Peyer's patch (tissue), 4 donors: ENCODE data around the gene CAND2. TPM values are rescaled to one million over a fixed set of nuclear protein-coding genes. Genes with fewer than 3 reads are reported as not detected.

Experiments used
- DNase-seq, 3 donors: peaks; one replicate each; pipeline ENCODE4 v3.0.0-alpha.2; 2017 to 2019
- H3K27ac ChIP-seq, 4 donors: fragments of 200-600 bp; sonication (generic); one replicate each; pipeline ENCODE4 v1.5.1; 2016 to 2019
- H3K27me3 ChIP-seq, 2 donors: fragments of 200-600 bp; sonication (generic); one replicate each; pipeline ENCODE4 v1.5.1; 2019
- H3K36me3 ChIP-seq, 3 donors: fragments of 200-600 bp; sonication (generic); one replicate each; pipeline ENCODE4 v1.5.1; 2016 to 2019
- H3K4me1 ChIP-seq, 4 donors: fragments of 200-600 bp; sonication (generic); one replicate each; pipeline ENCODE4 v1.5.1; 2016 to 2019
- H3K4me3 ChIP-seq, 4 donors: fragments of 200-600 bp; sonication (generic); 1 replicate in 3 of 4; 2 replicates in 1 of 4; pipeline ENCODE4 v1.5.1; 2016 to 2019; ENCODE audit warnings: mild to moderate bottlenecking in 1 of 4
- H3K9me3 ChIP-seq, 4 donors: fragments of 200-600 bp; sonication (generic); one replicate each; pipeline ENCODE4 v1.5.1; 2016 to 2019; ENCODE audit warnings: mild to moderate bottlenecking in 1 of 4
- CTCF ChIP-seq, 6 experiments: fragments of 450-650 bp in 4 of 6; fragments of 200-600 bp in 2 of 6; sonication (generic) in 1 of 6; IDR thresholded peaks; one replicate each; pipeline ENCODE4 v1.5.1; 2017 to 2019; ENCODE audit warnings: antibody characterized with exemption in 6 of 6, mild to moderate bottlenecking in 3 of 6, moderate library complexity in 1 of 6
- POLR2A ChIP-seq, 2 donors: fragments of 450-650 bp; IDR thresholded peaks; one replicate each; pipeline ENCODE4 v1.5.1; 2017; ENCODE audit warnings: antibody characterized with exemption in 2 of 2, mild to moderate bottlenecking in 2 of 2, moderate library complexity in 2 of 2
- small RNA-seq, 2 donors: library from RNA; depleted of rRNA; stranded (forward); fragments of <200 nt; gene quantifications; one replicate each; pipeline ENCODE3, GENCODE V24; 2016
- total RNA-seq, 4 donors: library from RNA; depleted of rRNA; stranded (reverse); fragments of >200 nt; gene quantifications; one replicate each; pipeline ENCODE4 v1.1.0, GENCODE V29; 2016

CAND2 gene
- total RNA-seq, 4 donors from 2014 or later: 1.4 to 4.1 (median 2.1) TPM

- Histone ChIP-seq H3K36me3 (no peaks in the 10 kb centered on the region), H3K4me1 (peaks cover 0 to 13% (median 2%) of the 10 kb centered on the region in 4 donors), H3K27me3 (no peaks in the 10 kb centered on the region), H3K4me3 (no peak overlapping the region), H3K27ac (no peak overlapping the region), H3K9me3 (no peaks in the 10 kb centered on the region)
- TF ChIP-seq CTCF (IDR thresholded peaks at IDR 0.05) (no peak), POLR2A (IDR thresholded peaks at IDR 0.05) (no peak)
- no peak for DNase-seq
These were observed 86.1 kb downstream of the CAND2 start for GRCh38 chr3:12882336-12883310.

GRCh38 chr3:12884186-12884680, 87.8 kb downstream of the CAND2 start:
- H3K4me3 ChIP-seq: no peak overlapping the region
- H3K27ac ChIP-seq: peak overlapping the region in 1 of 4 donors; percentile 31
- H3K36me3 ChIP-seq: no peaks in the 10 kb centered on the region
- H3K9me3 ChIP-seq: no peaks in the 10 kb centered on the region
- TF ChIP-seq POLR2A (IDR thresholded peaks at IDR 0.05): no peak
- no peak for TF ChIP-seq CTCF (IDR thresholded peaks at IDR 0.05)
- no peak for DNase-seq
- H3K4me1 ChIP-seq: peaks cover 0 to 13% (median 2%) of the 10 kb centered on the region in 4 donors
- no peaks in the 10 kb centered on the region for H3K27me3 ChIP-seq

Small RNAs within 50 kb of the gene (small RNA-seq; reads per million reads assigned to genes)
- 0 reads per million in 2 donors for gene AC034198.1

Other genes starting within 250 kb of the CAND2 start
- 10 to 100 TPM; 21.5 to 28.9 (median 23.6) TPM for gene MKRN2, start 239.6 kb upstream of the CAND2 start, total RNA-seq
- gene RAF1, start 132.6 kb upstream of the CAND2 start, total RNA-seq: 100 to 1,000 TPM; 121 to 133 (median 126) TPM
- not detected for gene TMEM40, start 37.4 kb upstream of the CAND2 start, total RNA-seq
- gene RPL32, start 44.9 kb downstream of the CAND2 start, total RNA-seq: 100 to 1,000 TPM; 258 to 541 (median 430) TPM